DND-41 (cell line): ENCODE results near the gene NRP1.

Experiments
- ATAC-seq: fragments of 200-7000 bp; cut with Tn5 transposase; 3 replicates; pipeline ENCODE4 v1.9.1; 2021; ENCODE audit warnings: low read depth; ENCODE audit not compliant: insufficient read depth
- DNase-seq: peaks from one replicate; pipeline ENCODE4 v3.0.0-alpha.2; 2020
- H2AFZ ChIP-seq: 2 replicates; pipeline ENCODE4 v1.6.0; 2012; ENCODE audit warnings: low read depth, low read length
- H3K27ac ChIP-seq: 2 replicates; pipeline ENCODE4 v1.5.1; 2012; ENCODE audit warnings: low read length, inconsistent platforms
- H3K27me3 ChIP-seq: fragments of 200-600 bp; sonication (generic); 2 replicates; pipeline ENCODE4 v1.6.0; 2012; ENCODE audit warnings: low read length, mild to moderate bottlenecking, inconsistent platforms; ENCODE audit not compliant: insufficient read depth, poor library complexity
- H3K36me3 ChIP-seq: 2 replicates; pipeline ENCODE4 v1.5.1; 2012; ENCODE audit warnings: low read length, inconsistent platforms; ENCODE audit not compliant: insufficient read depth
- H3K4me1 ChIP-seq: 2 replicates; pipeline ENCODE4 v1.5.1; 2012; ENCODE audit warnings: mild to moderate bottlenecking, low read length; ENCODE audit not compliant: insufficient read depth
- H3K4me2 ChIP-seq: 2 replicates; pipeline ENCODE4 v1.6.0; 2012; ENCODE audit warnings: mild to moderate bottlenecking, moderate library complexity, low read length, inconsistent platforms; ENCODE audit not compliant: insufficient read depth
- H3K4me3 ChIP-seq, 2 experiments: fragments of 200-600 bp in 1 of 2; shearing (Covaris generic) in 1 of 2; 2 replicates each; pipeline ENCODE4 v1.5.1; 2012 to 2016; ENCODE audit warnings: inconsistent platforms in 2 of 2, low read length in 2 of 2, mild to moderate bottlenecking in 2 of 2, low read depth in 1 of 2, moderate library complexity in 1 of 2
- H3K79me2 ChIP-seq: 2 replicates; pipeline ENCODE4 v1.6.0; 2012; ENCODE audit warnings: low read length, inconsistent platforms; ENCODE audit not compliant: insufficient read depth
- H3K9ac ChIP-seq: 2 replicates; pipeline ENCODE4 v1.6.0; 2012; ENCODE audit warnings: low read depth, mild to moderate bottlenecking, inconsistent platforms, low read length, moderate library complexity
- H3K9me3 ChIP-seq: 2 replicates; pipeline ENCODE4 v1.5.1; 2012; ENCODE audit warnings: low read length, moderate library complexity, mild to moderate bottlenecking, inconsistent platforms; ENCODE audit not compliant: insufficient read depth, severe bottlenecking
- H4K20me1 ChIP-seq: 2 replicates; pipeline ENCODE4 v1.6.0; 2012; ENCODE audit warnings: low read length; ENCODE audit not compliant: insufficient read depth
- CTCF ChIP-seq: IDR thresholded peaks from 2 replicates; pipeline ENCODE4 v1.5.1; 2012; ENCODE audit warnings: borderline replicate concordance, low read length, moderate library complexity, mild to moderate bottlenecking; ENCODE audit not compliant: poor library complexity, severe bottlenecking; ENCODE audit errors: extremely low read depth
- EZH2 ChIP-seq: IDR thresholded peaks from 3 replicates; pipeline ENCODE4 v1.6.1; 2012; ENCODE audit warnings: borderline replicate concordance, low read depth, mild to moderate bottlenecking, moderate library complexity, low read length, inconsistent platforms; ENCODE audit not compliant: severe bottlenecking

Gene NRP1

GRCh38 chr10:33180390-33180789, 154.1 kb downstream of the NRP1 start:
- no peak for ATAC-seq
- H3K36me3 ChIP-seq = no peaks in the 10 kb centered on the region

GRCh38 chr10:33179067-33179466, 155.4 kb downstream of the NRP1 start:
- no peaks in the 10 kb centered on the region for H3K27me3 ChIP-seq
- H3K4me1 ChIP-seq = no peaks in the 10 kb centered on the region
- H3K9ac ChIP-seq = no peak overlapping the region
- H3K79me2 ChIP-seq = no peaks in the 10 kb centered on the region
- H3K27ac ChIP-seq = no peak overlapping the region
- no peaks in the 10 kb centered on the region for H3K36me3 ChIP-seq
- ATAC-seq (no peak), DNase-seq (no peak)
- H3K4me2 ChIP-seq = no peak overlapping the region
- H3K4me3 ChIP-seq = no peak overlapping the region
- H3K9me3 ChIP-seq = no peaks in the 10 kb centered on the region
- no peak overlapping the region for H2AFZ ChIP-seq
- no peaks in the 10 kb centered on the region for H4K20me1 ChIP-seq
- TF ChIP-seq CTCF = no peak
- TF ChIP-seq EZH2 = no peak

More at GRCh38 chr10:33180390-33180789, 154.1 kb downstream of the NRP1 start:
- Histone ChIP-seq H4K20me1 (no peaks in the 10 kb centered on the region), H3K27me3 (no peaks in the 10 kb centered on the region), H2AFZ (no peak overlapping the region), H3K9ac (no peak overlapping the region), H3K4me3 (no peak overlapping the region), H3K9me3 (no peaks in the 10 kb centered on the region), H3K4me1 (no peaks in the 10 kb centered on the region), H3K79me2 (no peaks in the 10 kb centered on the region), H3K27ac (no peak overlapping the region), H3K4me2 (no peak overlapping the region)
- no peak for DNase-seq
- TF ChIP-seq CTCF (no peak), EZH2 (no peak)

- H2AFZ ChIP-seq = no peak overlapping the region
- H4K20me1 ChIP-seq = no peaks in the 10 kb centered on the region
- no peak overlapping the region for H3K4me3 ChIP-seq
- H3K9me3 ChIP-seq = no peaks in the 10 kb centered on the region
- no peaks in the 10 kb centered on the region for H3K79me2 ChIP-seq
- H3K4me2 ChIP-seq = no peak overlapping the region
- ATAC-seq (no peak), DNase-seq (no peak)
- no peaks in the 10 kb centered on the region for H3K27me3 ChIP-seq
- H3K36me3 ChIP-seq = no peaks in the 10 kb centered on the region
- H3K9ac ChIP-seq = no peak overlapping the region
- H3K27ac ChIP-seq = no peak overlapping the region
- TF ChIP-seq CTCF = no peak
- no peak for TF ChIP-seq EZH2
- H3K4me1 ChIP-seq = no peaks in the 10 kb centered on the region
Measured at GRCh38 chr10:33178026-33178755, 156.3 kb downstream of the NRP1 start.

GRCh38 chr10:33176688-33177087, 157.8 kb downstream of the NRP1 start:
- no peaks in the 10 kb centered on the region for H3K79me2 ChIP-seq
- no peak overlapping the region for H3K4me2 ChIP-seq
- H3K4me3 ChIP-seq = no peak overlapping the region
- DNase-seq = no peak
- H4K20me1 ChIP-seq = no peaks in the 10 kb centered on the region
- H3K27me3 ChIP-seq = no peaks in the 10 kb centered on the region
- no peak overlapping the region for H3K9ac ChIP-seq
- H2AFZ ChIP-seq = no peak overlapping the region
- no peaks in the 10 kb centered on the region for H3K4me1 ChIP-seq
- no peak for ATAC-seq
- no peak overlapping the region for H3K27ac ChIP-seq
- no peaks in the 10 kb centered on the region for H3K36me3 ChIP-seq
- no peak for TF ChIP-seq EZH2
- TF ChIP-seq CTCF = no peak
- no peaks in the 10 kb centered on the region for H3K9me3 ChIP-seq
